Activated CD4-positive, CD25-positive, alpha-beta regulatory T cell treated with anti-CD3 and anti-CD28 coated beads, Interleukin-2, amount 50 U/mL, for 72 hours (primary cell): ENCODE results near the gene CAST.

Source experiments
- DNase-seq: peaks from one replicate; pipeline ENCODE4 v3.0.0; 2021

The CAST gene

GRCh38 chr5:96751203-96752169 is 89.3 kb downstream of the CAST start:
- no peak for DNase-seq

- DNase-seq: no peak
These were observed 90.3 kb downstream of the CAST start for GRCh38 chr5:96752341-96753016.

GRCh38 chr5:96753017-96753397 is 90.8 kb downstream of the CAST start:
- no peak for DNase-seq

DNA sequence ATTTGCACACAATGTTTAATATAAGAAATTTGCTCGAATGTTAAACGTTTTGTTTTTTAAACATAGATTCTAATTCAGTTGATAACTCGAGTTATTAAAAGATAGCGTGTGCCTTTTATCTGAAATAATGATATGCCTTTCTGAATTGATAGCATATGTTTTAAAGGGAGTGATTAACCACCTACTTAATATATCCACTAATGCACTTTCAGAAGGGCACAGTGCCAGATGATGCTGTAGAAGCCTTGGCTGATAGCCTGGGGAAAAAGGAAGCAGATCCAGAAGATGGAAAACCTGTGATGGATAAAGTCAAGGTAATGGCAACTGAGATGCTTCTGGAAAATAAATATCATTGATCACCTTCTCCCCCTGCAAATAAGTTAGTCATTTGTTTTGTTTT is 91.7 kb downstream of the CAST start:
- DNase-seq: no peak

DNA sequence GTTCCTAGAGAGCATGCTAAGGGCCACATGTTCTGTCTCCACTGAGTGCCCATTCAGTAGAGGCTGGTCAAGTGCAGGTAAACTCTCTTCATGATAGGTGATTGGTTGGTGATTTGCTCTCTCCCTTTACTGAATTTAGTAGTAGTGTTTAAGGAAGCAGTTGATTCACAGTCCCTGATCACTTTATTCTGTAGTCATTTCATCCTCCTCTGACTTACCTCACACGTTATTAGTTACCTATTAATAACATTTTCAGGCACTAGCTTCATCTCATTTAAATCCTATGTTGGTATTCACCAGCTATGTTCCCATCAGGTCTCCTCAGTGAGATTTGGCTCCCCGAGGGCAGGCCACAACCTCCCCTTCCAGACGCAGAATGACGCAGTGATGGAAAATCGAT is 93.7 kb downstream of the CAST start:
- DNase-seq: no peak

- no peak for DNase-seq
These were observed 94.8 kb downstream of the CAST start for GRCh38 chr5:96756985-96757384.

GRCh38 chr5:96758621-96759020 is 96.4 kb downstream of the CAST start:
- DNase-seq: no peak

- no peak for DNase-seq
These were observed 99.4 kb downstream of the CAST start for GRCh38 chr5:96761618-96762017.

DNA sequence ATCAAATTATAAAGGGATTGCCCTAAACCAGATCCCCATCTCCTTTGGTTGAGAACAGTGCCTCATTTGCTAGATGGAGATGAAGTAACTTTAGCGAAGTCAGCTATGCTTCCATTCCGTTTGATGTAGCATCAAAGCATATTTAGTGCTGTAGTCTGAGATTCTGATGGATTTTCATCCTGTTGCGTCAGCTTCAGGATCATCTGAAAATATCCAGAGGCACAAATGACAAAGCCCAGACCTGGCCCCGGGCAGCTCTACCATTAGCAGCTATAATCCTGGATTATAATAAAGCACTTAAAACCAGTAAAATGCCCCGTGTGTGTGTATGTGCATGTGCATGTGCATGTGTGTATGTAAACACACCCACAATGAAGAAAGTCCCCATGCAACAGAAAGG is 100.8 kb downstream of the CAST start:
- DNase-seq: no peak

DNA sequence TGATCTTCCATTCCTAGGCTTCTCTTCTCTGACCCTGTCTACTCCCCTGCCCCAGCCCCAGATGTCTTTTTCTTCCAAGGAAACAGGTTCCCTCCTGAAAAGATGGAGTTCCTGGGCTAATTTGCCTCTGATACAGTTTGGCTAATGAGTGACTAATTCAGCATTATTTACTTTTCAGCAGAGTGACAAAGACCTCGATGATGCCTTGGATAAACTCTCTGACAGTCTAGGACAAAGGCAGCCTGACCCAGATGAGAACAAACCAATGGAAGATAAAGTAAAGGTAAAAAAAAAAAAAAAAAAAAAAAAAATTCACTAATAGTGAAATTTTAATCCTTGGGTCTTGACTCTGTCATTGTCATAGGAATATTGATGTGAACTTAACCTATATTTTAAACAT is 102.9 kb downstream of the CAST start:
- no peak for DNase-seq

DNA sequence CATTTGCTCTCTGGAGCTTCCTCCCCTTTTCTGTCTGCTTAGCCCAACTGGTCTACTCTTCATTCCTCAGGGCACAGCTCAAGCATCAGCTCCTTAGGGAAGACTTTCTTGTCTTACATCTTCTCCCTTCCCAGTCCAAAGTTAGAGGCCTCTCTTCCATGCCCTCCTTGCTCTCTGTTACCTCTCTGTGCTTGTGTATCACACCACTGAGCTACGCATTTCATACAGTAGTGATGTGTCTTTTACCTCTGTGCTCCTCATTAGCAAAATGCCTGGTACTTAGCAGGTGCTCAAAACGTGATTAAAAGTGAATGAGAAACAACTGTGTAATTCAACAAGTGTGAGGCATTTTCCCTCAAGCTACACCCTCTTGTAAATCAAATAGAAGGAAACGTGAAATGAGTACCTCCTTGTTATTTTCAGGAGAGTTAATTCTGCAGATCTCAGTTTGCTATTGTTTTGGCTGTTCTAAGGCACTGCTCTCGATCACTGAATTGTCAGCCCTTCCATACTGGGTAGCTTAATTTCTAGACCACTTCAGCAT is 106.6 kb downstream of the CAST start:
- DNase-seq: no peak

GRCh38 chr5:96771395-96771794 is 109.2 kb downstream of the CAST start:
- no peak for DNase-seq

- no peak for DNase-seq
These were observed 109.9 kb downstream of the CAST start for GRCh38 chr5:96772111-96772510.

DNA sequence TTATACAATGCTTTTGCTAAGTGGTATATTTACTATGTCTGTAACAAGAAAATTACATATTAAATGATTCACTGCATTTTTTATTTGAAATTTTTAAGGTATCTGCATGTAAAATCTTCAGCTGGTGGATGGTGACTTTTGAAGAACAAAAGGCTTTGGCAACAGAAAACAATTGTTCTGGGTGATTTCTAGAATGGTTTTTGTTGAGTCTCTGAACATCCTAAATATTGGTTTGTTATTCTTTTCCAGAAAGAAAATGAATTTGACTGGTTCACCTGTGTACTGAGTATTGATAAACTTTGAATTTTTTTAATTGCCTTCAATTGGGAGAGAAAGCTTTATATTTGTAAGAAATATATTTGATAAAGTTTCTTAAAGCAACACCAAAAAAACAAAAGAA is 110.4 kb downstream of the CAST start:
- DNase-seq: no peak

- DNase-seq: no peak
These were observed 112.9 kb downstream of the CAST start for GRCh38 chr5:96775050-96775449.

GRCh38 chr5:96775689-96776088 is 113.5 kb downstream of the CAST start:
- no peak for DNase-seq

DNA sequence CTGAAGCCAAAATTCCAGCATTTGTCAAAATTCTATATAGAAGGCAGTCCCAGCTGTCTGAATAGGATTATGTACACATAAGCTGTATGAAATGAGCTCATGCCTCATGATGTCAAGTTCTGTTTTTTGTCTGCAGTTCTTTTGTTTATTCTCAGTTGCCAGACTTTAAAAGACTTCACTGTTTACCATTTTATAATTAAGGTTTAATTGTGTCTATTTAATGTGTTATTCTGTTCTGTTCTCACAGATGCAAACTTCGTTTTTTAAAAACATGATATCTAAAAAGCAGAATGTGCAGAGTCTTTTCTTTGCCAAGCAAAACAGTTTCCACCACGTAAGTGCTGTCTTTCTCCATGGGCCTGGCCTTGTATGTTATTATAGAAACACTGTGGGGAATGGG is 114.4 kb downstream of the CAST start:
- no peak for DNase-seq

DNA sequence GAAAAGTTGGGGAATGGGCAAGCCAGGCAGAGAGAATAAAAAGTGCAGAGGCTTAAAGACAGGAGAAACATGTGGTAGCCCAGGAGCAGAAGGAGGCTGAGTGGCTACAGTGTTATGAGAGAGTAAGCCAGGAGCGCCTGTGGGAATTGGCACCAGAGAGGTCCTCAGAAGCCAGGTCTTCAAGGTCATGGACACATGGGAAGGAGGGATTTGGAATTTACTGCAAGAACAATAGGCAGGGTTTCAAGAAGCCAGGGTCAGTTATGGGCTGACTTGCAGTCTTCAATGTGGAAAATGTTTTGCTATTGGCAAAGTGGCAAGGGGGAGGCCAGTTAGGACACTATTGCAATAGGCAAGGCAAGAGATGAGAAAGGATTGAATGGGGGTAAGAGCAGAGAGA is 116.2 kb downstream of the CAST start:
- no peak for DNase-seq

GRCh38 chr5:96780626-96781025 is 118.5 kb downstream of the CAST start:
- DNase-seq: no peak

DNA sequence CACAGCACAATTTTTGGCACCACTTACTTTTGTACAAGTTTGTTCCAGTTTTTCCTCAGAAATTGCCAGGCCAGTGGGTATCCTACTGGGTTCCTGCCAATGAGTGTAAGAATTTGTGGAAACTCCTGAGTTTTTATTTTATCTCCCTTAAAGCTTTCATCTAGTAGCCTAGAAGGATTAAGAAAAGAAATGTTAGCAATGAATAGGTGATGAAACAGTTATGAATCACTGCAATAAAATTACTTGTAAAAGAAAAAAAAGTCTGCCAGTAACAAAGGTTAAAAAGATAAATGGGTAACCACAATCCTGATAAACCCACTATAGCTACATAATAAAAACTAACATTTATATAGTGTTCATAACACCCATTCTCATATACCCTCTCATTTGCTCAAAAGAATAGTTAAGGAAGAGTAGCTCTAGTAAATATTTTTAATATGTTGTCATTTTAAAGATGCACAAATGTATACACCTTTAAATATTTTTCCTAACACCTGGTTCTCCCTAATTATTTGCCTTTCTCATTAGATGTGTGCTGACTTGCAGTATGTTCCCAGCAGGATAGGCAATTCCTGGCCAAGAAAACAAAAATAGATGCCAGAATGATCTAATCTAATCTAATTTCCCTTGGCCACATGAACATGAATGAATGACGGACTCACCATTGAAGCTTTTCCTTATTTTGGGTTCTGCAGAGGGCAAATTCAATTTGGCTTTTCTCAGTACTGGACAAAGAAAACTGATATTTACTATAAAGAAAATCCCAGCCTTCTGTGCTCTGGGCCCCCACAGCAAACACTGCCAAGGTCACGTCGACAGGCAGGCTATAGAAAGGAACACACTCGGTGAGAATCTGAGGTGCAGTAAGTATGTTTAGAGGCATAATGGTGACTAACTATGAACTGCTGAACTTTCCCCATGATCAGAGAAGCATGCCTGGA is 119.1 kb downstream of the CAST start:
- no peak for DNase-seq

- no peak for DNase-seq
These were observed 121.2 kb downstream of the CAST start for GRCh38 chr5:96783326-96783725.

GRCh38 chr5:96785326-96786109 is 123.3 kb downstream of the CAST start:
- DNase-seq: no peak
